Uterus (tissue), 4 donors: ENCODE measurements around the gene SCP2. TPM values are rescaled to one million over a fixed set of nuclear protein-coding genes. Genes with fewer than 3 reads are reported as not detected.

ENCODE experiments used
- DNase-seq, 2 donors: peaks; one replicate each; pipeline ENCODE4 v3.0.0-alpha.2; 2019 to 2020
- H3K27ac ChIP-seq, 2 donors: fragments of 200-600 bp; sonication (generic); 1 replicate in 1 of 2; 2 replicates in 1 of 2; pipeline ENCODE4 v1.5.1; 2016 to 2018
- H3K27me3 ChIP-seq, 2 donors: fragments of 200-600 bp; sonication (generic); one replicate each; pipeline ENCODE4 v1.5.1; 2018 to 2019; ENCODE audit warnings: control low read depth in 1 of 2
- H3K36me3 ChIP-seq, 2 donors: fragments of 200-600 bp; sonication (generic); one replicate each; pipeline ENCODE4 v1.5.1; 2019; ENCODE audit warnings: control low read depth in 1 of 2
- H3K4me1 ChIP-seq, 2 donors: fragments of 200-600 bp; sonication (generic); one replicate each; pipeline ENCODE4 v1.5.1; 2018 to 2019; ENCODE audit warnings: control low read depth in 1 of 2
- H3K4me3 ChIP-seq, 2 donors: fragments of 200-600 bp; sonication (generic); 1 replicate in 1 of 2; 2 replicates in 1 of 2; pipeline ENCODE4 v1.5.1; 2018 to 2019; ENCODE audit warnings: mild to moderate bottlenecking in 1 of 2
- H3K9me3 ChIP-seq, 2 donors: fragments of 200-600 bp; sonication (generic); one replicate each; pipeline ENCODE4 v1.5.1; 2019; ENCODE audit warnings: control low read depth in 1 of 2
- POLR2A ChIP-seq, 2 donors: fragments of 450-650 bp; IDR thresholded peaks; one replicate each; pipeline ENCODE4 v1.6.1; 2016; ENCODE audit warnings: antibody characterized with exemption in 2 of 2, mild to moderate bottlenecking in 1 of 2, moderate library complexity in 1 of 2
- intact Hi-C: fragments of 100-400 bp; cut with DNase I; formaldehyde crosslinking; loops from one replicate; pipeline ENCODE4 v1.15.1; 2023; ENCODE audit warnings: low total_unique reads
- total RNA-seq, 4 donors: library from RNA; depleted of rRNA in 3 of 4; stranded (reverse); fragments of >200 nt in 3 of 4; gene quantifications; one replicate each; pipeline versions ENCODE4 v1.1.0 to v1.2.4, GENCODE V29; 2014 to 2023
- TF ChIP-seq, protein P1 (sequence below), 4 experiments: fragments of 200-600 bp in 2 of 4; fragments of 450-650 bp in 2 of 4; sonication (generic) in 2 of 4; IDR thresholded peaks; one replicate each; pipeline ENCODE4 v1.5.1; 2016 to 2019; ENCODE audit warnings: antibody characterized with exemption in 4 of 4, mild to moderate bottlenecking in 2 of 4, moderate library complexity in 1 of 4
- donor health status: DM: yes; HTN: yes; CAD: no.

Gene SCP2
- total RNA-seq, 4 donors from 2014 or later = 29.2 to 151 (median 84.6) TPM

DNA sequence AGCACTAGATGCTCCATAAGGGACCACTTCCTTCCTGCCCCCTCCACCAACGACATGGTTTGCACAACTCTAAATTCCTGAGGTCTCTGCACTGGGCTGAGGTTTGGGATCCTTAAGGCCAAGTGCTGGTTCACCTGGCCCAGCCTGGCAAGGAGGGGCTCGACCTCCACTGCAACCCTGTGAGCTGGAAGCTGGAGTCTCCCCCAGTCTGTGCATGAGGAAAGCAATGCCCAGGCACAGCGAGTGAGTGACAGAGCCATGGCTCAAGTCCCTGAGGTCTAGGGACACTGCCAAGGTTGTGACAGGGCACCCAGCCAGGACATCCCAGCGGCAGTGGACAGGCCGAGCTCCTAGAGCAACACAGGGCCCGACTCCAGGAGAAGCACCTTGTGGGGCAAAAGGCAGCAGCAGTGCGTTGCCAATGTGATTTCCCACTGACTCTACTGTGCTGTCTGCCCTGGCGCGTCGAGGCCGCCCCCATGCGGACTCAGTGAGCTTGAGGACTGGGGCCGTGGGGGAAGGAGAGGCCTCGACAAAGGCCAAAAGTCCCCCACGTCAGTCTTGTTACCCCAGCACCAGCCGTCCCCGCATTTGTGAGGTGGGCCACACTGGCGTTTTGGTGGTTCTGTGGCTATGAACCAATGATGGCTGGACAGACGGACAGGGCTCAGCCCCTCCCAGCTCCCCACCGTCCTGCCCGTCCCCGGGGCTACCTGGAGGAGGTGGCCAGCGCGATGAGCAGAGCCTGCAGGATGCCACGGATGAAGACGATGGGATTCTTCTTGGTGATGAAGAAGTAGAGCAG is 165.0 kb downstream of the SCP2 start:
- TF ChIP-seq, protein P1, sequence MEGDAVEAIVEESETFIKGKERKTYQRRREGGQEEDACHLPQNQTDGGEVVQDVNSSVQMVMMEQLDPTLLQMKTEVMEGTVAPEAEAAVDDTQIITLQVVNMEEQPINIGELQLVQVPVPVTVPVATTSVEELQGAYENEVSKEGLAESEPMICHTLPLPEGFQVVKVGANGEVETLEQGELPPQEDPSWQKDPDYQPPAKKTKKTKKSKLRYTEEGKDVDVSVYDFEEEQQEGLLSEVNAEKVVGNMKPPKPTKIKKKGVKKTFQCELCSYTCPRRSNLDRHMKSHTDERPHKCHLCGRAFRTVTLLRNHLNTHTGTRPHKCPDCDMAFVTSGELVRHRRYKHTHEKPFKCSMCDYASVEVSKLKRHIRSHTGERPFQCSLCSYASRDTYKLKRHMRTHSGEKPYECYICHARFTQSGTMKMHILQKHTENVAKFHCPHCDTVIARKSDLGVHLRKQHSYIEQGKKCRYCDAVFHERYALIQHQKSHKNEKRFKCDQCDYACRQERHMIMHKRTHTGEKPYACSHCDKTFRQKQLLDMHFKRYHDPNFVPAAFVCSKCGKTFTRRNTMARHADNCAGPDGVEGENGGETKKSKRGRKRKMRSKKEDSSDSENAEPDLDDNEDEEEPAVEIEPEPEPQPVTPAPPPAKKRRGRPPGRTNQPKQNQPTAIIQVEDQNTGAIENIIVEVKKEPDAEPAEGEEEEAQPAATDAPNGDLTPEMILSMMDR (IDR thresholded peaks at IDR 0.05) = no peak
- no peak for TF ChIP-seq POLR2A (IDR thresholded peaks at IDR 0.05)
- H3K27me3 ChIP-seq = no peaks in the 10 kb centered on the region
- H3K4me3 ChIP-seq = no peak overlapping the region
- no peaks in the 10 kb centered on the region for H3K36me3 ChIP-seq
- DNase-seq = no peak
- H3K4me1 ChIP-seq = no peaks in the 10 kb centered on the region
- H3K27ac ChIP-seq = no peak overlapping the region
- no peaks in the 10 kb centered on the region for H3K9me3 ChIP-seq
- intact Hi-C loops = no loop called here

DNA sequence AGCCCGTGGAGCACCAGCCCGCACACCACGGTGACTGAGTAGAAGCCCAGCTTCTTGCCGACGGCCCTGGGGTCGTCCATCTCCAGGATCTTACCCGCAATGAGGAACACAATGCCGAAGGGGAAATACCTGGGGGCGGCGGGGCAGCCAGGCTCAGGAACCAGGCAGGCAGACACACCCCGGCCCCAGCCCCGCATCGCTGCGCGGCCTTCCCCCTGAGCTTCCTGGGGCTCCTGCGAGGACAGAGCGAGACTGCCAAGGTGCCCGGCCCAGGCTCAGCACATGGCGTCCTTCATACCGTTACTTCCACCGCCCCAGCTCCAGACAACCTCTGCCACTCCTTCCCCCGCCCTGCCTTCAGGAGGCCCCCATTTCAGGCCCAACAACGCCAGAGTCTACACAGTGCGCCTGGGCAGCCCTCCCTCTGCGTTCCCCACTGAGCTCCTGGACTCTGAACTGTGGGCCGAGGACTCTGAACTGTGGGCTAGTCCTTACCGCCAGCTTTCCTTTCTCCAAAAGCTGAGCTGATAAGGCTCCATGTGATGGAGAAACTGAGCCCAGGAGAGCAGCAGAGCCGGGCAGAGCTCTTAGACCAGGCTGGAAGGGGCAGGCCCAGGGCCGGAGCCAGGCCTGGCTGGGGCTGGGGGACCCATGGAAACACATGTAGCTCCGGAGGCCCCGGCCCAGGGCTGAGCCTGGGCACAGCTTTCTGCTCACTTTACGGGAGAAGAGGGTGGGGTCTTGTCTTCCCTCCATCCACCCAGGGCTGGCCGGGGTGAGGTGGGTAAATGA is 165.8 kb downstream of the SCP2 start:
- DNase-seq = no peak
- no peaks in the 10 kb centered on the region for H3K4me1 ChIP-seq
- no peaks in the 10 kb centered on the region for H3K36me3 ChIP-seq
- H3K4me3 ChIP-seq = no peak overlapping the region
- no peak overlapping the region for H3K27ac ChIP-seq
- intact Hi-C loops = no loop called here
- no peaks in the 10 kb centered on the region for H3K27me3 ChIP-seq
- H3K9me3 ChIP-seq = no peaks in the 10 kb centered on the region
- TF ChIP-seq, protein P1 (IDR thresholded peaks at IDR 0.05) = no peak
- no peak for TF ChIP-seq POLR2A (IDR thresholded peaks at IDR 0.05)

DNA sequence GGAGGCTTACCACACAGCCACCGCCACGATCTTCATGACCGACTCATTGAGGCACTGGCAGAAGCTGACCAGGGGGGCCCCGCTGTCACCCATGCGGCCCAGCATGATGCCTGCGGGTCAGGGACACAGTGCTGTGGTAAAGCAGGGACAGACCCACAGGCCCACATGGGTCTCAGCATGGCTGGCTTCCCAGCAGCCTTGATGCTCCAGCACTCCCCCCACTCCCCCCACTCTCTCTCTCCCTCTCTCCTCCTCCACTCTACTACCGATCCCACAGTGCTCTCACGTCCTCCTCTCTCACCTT is 166.3 kb downstream of the SCP2 start:
- no peaks in the 10 kb centered on the region for H3K4me1 ChIP-seq
- H3K9me3 ChIP-seq = no peaks in the 10 kb centered on the region
- no peak for DNase-seq
- TF ChIP-seq, protein P1 (IDR thresholded peaks at IDR 0.05) = no peak
- no peak for TF ChIP-seq POLR2A (IDR thresholded peaks at IDR 0.05)
- no peak overlapping the region for H3K4me3 ChIP-seq
- intact Hi-C loops = no loop called here
- no peak overlapping the region for H3K27ac ChIP-seq
- H3K27me3 ChIP-seq = no peaks in the 10 kb centered on the region
- no peaks in the 10 kb centered on the region for H3K36me3 ChIP-seq

DNA sequence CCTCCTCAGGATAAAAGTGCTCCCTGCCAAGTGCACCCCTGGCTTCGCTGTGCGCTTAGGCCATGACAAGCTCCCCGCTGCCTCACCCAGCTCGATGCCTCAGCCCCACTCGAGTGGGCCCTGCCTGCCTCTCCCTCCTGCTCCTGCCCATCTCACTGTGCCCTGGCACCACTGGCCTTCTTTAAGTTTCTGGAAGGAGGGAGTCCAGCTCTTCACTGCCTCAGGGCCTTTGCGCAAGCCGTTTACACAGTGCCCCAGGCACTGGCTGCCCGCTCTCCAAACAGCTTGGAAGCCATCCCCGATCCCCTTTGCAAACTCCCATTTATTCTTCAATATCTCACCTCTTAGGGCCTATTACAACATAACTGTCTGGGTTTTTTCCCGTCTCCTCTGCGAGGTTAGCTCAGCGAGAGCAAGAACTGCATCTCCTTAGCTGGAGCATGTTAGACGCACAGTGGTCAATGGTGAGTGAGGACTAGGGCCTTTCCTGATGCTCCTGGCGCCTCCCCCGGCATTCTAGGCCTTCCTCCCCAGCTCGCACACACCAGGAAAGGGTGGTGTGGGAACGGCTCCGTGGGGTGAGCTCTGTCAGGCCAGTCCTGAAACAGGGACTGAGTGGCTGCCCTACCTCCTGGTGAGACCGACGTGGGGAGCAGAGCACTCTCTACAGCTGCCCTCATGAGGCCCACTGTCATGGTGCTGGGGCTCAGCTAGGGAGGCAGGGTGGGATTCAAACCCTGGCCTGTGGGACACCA is 166.9 kb downstream of the SCP2 start:
- intact Hi-C loops = no loop called here
- Histone ChIP-seq H3K4me1 (no peaks in the 10 kb centered on the region), H3K27ac (no peak overlapping the region), H3K27me3 (no peaks in the 10 kb centered on the region), H3K4me3 (no peak overlapping the region), H3K36me3 (no peaks in the 10 kb centered on the region), H3K9me3 (no peaks in the 10 kb centered on the region)
- TF ChIP-seq, protein P1 (IDR thresholded peaks at IDR 0.05) = no peak
- no peak for TF ChIP-seq POLR2A (IDR thresholded peaks at IDR 0.05)
- DNase-seq = no peak
